Endometrium (tissue), 2 donors: Measurements from ENCODE around the gene DLX6.

Experiments
- FAIRE-seq: peaks from 2 replicates; lab custom pipeline; 2012; peaks lifted over from hg19 to GRCh38; lab: Jason Lieb, UNC
- donor health status: control.
- donor health status: control.

Gene DLX6

DNA sequence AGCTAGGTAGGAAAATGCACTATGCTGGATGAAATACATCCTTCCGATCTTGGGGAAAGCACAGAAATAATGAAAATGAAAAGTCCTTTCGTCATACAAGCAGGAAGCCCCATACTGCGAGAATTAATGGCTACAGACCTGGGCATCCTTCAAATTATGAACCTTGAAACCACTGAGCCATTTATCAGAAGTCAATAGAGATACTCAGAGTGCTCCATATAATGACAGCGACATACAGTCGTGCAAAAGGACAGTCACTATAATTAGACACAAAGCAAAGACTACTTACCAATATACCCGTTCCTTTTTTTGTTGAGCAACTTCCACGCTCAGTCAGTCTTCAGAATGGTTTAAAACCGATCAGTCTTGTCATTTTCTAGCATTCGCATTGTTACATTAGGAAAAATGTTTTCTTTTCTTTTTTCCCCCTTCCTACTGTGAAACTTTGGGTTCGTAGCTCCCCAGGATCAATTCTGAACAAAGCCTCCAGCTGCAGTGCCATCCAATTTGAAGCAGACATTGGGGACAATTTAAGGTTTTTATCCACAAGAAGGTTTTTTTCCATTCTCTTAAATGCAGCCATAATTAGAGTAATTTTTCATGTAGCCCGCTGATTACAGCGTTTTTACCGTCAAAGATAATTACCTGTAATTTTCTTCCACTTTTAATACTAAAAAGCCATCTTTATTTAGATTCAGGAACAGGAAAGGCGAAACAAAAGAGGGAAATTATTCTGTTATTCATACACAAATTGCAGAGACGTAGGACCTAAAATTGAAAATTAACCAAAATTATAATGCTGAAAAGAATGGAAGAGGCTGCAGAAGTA, 6.4 kb downstream of the DLX6 start:
- no peak for FAIRE-seq

GRCh38 chr7:97012365-97013133, 7.2 kb downstream of the DLX6 start:
- no peak for FAIRE-seq

GRCh38 chr7:97013134-97013844, 7.9 kb downstream of the DLX6 start:
- FAIRE-seq, result no peak

DNA sequence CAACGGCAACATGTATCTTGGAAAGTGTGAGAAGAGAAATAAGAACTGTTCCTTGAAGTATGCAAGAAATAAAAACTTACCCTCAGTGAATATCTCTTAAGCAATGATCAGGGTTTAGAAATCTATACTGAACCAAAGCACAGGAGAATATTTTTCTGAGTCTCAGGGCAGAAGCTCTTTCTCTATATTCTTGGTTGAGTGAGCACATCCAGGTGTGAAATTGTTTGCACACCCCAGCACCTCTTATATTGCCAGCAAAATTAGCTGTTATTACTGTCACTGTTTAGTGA, 8.4 kb downstream of the DLX6 start:
- no peak for FAIRE-seq

DNA sequence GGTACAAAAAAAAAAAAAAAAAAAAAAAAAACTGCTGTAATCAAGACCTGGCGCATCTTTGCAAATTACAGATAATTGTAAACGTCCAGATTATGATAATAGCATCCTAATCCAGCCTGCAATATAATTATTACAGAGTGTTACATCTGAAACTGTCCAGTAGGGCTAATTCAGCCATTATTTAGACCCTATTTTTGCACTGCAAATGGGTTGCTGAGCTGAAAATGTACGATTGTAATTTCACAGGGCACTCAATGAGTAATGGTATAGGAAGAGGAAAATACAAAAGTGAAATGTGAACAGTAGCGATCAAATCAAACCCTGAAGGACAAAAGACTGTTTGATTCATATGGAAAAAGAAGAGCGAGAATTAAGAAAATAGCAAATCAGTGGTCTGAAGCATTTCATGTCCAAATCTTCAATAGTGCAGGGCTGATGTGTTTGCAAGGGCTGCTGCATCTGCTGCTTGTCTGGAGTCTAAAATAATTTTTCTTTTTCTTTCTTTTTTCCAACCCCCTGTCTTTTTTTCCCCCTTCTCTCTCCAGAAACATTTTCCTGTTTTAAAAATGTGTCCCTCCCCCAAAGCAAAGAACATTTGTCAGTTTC, 8.9 kb downstream of the DLX6 start:
- no peak for FAIRE-seq

DNA sequence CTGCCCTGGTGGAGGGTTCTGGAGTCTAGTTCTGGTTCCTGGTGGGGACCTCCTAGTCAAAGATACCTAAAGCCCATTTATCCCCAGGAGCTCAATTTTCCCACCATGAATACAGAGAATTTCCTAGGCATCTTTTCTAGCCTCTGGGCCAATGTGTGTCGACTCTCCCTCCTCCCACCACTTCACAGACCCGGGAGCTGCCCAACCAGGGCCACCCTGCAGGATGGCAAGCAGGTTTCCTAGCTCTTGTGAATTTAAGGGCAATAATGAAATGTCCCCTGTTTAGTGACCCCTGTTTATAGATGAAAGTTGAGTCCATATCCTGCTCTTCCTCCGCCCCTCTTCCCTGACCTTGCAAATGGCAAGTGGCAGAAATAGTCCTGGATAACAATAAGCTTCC, 9.9 kb downstream of the DLX6 start:
- no peak for FAIRE-seq

DNA sequence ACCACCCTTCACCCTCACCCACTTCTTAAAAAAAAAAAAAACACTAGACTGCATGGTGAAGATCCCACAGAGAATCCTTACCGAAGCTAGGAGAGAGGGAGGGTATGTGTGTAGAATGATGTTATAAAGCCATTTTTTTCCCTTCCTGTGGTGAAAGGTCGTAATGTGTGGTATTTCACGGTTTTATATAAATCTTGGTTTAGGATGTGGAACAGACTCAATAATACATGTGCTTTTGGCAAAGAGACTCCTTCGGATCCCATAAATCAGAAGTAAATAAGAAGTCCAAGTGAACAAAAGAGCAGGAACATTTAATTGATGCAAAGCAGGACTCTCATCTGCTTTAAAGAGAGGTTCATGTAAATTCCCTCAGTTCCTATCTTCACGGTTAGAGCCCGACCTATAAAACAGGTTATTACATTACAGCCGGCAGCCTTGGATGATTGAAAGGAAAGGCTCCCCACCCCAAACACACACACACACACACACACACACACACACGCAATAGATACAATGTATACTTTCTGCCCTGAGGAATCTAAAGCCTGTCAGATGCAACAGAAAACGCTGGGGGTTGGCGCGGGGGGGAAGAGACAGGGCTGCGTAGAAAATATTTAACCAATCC, 10.5 kb downstream of the DLX6 start:
- no peak for FAIRE-seq

DNA sequence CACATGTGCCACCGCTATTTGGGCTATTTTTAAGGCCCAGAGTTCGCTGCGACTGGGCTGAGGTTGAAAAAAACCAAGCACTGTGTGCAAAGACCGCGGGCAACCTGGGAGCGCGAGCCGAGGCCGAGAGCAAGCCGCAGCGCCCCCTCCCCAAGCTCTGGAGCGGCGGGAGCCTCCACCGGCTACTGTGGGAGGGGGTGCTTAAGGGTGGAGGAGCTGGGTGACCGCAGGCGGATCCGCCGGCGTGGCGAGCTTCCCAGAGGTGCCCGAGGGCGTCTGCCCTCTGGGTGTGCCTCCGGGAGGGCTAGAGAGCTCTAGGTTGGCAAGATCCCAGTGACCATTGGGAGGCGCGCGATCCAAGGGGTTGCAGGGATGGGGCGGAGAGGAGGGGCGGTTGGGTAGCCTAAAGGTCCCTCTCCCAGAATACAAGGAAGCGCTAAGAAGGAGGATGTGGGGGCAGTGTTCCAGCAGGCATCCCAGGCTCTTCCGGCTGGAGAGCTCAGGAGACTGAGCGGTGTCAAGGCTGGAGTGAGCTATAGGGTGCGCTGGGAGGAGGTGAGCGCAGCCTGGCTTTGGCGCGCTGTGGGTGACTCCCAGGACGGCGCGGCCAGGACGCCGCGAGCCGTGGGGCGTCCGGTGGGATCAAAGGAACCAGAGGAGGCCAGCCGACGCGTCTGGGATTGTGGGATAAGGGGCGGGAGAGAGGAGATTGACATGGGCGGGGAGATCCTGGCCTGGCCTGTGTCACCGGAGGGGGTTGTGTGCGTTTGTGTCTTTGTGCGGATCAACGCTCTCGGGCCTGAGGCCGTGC, 11.2 kb downstream of the DLX6 start:
- no peak for FAIRE-seq

- no peak for FAIRE-seq
Observed at GRCh38 chr7:97017192-97018125, 12.1 kb downstream of the DLX6 start.

GRCh38 chr7:97018126-97018601, 12.8 kb downstream of the DLX6 start:
- no peak for FAIRE-seq

- FAIRE-seq, result no peak
Observed at GRCh38 chr7:97018791-97019531, 13.6 kb downstream of the DLX6 start.

DNA sequence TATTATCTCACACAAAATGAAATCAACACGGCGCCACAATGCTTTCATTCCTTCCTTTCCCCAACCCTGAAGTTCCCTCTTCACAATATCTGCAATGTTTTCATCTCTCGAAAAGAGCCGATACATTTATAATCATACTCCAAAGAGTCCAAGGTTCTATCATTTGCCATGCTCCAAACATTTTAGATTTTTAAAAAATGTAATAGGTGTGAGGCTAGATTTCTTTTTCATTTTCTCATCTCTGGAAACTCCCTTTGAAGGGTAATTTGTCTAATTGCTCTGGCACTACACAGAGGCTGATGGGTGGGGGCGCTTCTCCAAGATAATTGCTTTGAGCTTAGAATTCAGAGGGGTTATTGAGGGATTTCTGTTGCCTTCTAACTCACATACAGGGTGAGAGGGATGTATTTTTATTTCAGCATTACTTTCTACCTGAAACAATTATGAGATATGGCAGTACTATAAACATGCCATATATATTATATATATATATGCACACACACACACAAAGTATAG, 14.4 kb downstream of the DLX6 start:
- no peak for FAIRE-seq

- no peak for FAIRE-seq
Observed at GRCh38 chr7:97020601-97020995, 15.2 kb downstream of the DLX6 start.

DNA sequence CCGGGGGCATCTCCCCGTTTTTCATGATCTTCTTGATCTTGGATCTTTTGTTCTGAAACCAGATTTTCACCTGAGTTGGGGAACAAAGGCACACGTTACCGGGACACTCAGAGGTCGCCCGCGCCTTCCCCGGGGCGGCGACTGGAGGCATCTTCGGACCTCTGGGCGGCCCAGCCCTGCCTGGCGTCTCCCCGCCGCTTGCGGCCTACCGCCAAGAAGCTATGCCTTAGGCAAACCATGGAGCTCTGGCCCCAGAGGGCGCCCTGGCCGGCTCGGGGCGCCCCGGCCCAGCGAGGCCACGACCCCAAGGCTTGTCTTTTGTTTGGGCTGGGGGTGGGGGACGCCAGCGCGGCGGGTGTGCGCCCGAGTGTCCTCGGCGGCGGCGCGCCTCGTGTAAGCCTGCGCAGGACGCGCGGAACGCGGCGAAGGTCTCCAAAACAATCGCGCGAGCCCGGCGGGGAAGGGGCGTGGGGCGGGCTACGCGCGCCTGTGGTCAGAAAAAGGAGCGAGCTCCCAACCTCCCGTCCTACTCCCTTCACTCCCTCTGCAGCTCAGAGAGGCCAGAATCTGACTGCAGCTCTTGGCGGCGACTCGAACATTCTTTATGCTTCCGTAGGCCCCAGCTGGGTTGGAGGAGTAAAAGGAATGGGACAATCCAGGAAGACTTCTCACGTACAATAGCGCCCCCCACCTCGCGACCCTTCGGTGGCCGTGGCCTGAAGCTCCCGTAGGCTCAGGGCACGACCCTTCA, 15.8 kb downstream of the DLX6 start:
- no peak for FAIRE-seq

- no peak for FAIRE-seq
Observed at GRCh38 chr7:97021747-97022490, 16.6 kb downstream of the DLX6 start.

GRCh38 chr7:97022491-97023306, 17.3 kb downstream of the DLX6 start:
- no peak for FAIRE-seq
